Hepatocyte (in vitro differentiated cells): Measurements from ENCODE around the gene MCM5. TPM values are rescaled to one million over a fixed set of nuclear protein-coding genes. Genes with fewer than 3 reads are reported as not detected.

Experiments used
- DNase-seq: peaks from one replicate; pipeline ENCODE4 v3.0.0-alpha.2; 2016; ENCODE audit warnings: low spot score
- H2AFZ ChIP-seq: fragments of 200-600 bp; sonication (generic); 2 replicates; pipeline ENCODE4 v1.6.0; 2016; ENCODE audit warnings: antibody characterized with exemption, mild to moderate bottlenecking
- H3K27ac ChIP-seq: fragments of 200-600 bp; sonication (generic); 2 replicates; pipeline ENCODE4 v1.5.1; 2016; ENCODE audit warnings: mild to moderate bottlenecking
- H3K27me3 ChIP-seq: fragments of 200-600 bp; sonication (generic); 2 replicates; pipeline ENCODE4 v1.6.1; 2016
- H3K36me3 ChIP-seq: fragments of 200-600 bp; sonication (generic); replicated peaks from 2 replicates; pipeline ENCODE4 v1.5.1; 2016; ENCODE audit warnings: low read depth; ENCODE audit not compliant: insufficient read depth
- H3K4me1 ChIP-seq: fragments of 200-600 bp; sonication (generic); 2 replicates; pipeline ENCODE4 v1.5.1; 2016; ENCODE audit warnings: mild to moderate bottlenecking, moderate library complexity; ENCODE audit not compliant: insufficient read depth
- H3K4me2 ChIP-seq: fragments of 200-600 bp; sonication (generic); 2 replicates; pipeline ENCODE4 v1.6.0; 2016
- H3K4me3 ChIP-seq: fragments of 200-600 bp; sonication (generic); 2 replicates; pipeline ENCODE4 v1.5.1; 2016; ENCODE audit warnings: mild to moderate bottlenecking
- H3K79me2 ChIP-seq: fragments of 200-600 bp; sonication (generic); 2 replicates; pipeline ENCODE4 v1.6.0; 2017; ENCODE audit warnings: mild to moderate bottlenecking
- H3K9me2 ChIP-seq: fragments of 200-600 bp; sonication (generic); replicated peaks from 2 replicates; pipeline ENCODE4 v1.6.0; 2017; ENCODE audit warnings: mild to moderate bottlenecking; ENCODE audit not compliant: insufficient read depth
- H3K9me3 ChIP-seq: fragments of 200-600 bp; sonication (generic); 2 replicates; pipeline ENCODE4 v1.5.1; 2016; ENCODE audit warnings: low read depth, mild to moderate bottlenecking
- H4K20me1 ChIP-seq: fragments of 200-600 bp; sonication (generic); 2 replicates; pipeline ENCODE4 v1.6.0; 2016; ENCODE audit warnings: mild to moderate bottlenecking; ENCODE audit not compliant: insufficient read depth, poor library complexity, severe bottlenecking
- CTCF ChIP-seq: fragments of 200-600 bp; sonication (generic); IDR thresholded peaks from 2 replicates; pipeline ENCODE4 v1.5.1; 2016; ENCODE audit warnings: antibody characterized with exemption, mild to moderate bottlenecking; ENCODE audit not compliant: poor library complexity
- EZH2 ChIP-seq: fragments of 200-600 bp; sonication (generic); IDR thresholded peaks from 2 replicates; pipeline ENCODE4 v1.6.1; 2016; ENCODE audit warnings: antibody characterized with exemption, mild to moderate bottlenecking, borderline replicate concordance
- EZH2phosphoT487 ChIP-seq: fragments of 200-600 bp; sonication (generic); IDR thresholded peaks from one replicate; pipeline ENCODE4 v1.6.1; 2018; ENCODE audit warnings: antibody characterized with exemption, mild to moderate bottlenecking, low read depth, moderate library complexity; ENCODE audit not compliant: unreplicated experiment, severe bottlenecking
- WGBS: methylation state at CpG from one replicate; pipeline ENCODE4 v1.1.6; 2016; ENCODE audit warnings: low lambda C conversion rate; ENCODE audit errors: missing lambda C conversion rate; 5-methylcytosine and 5-hydroxymethylcytosine counted together
- polyA plus RNA-seq: library from polyadenylated mRNA; unstranded; fragments of >200 nt; fragmentation: Nextera tagmentation; extraction: Ambion mirVana; gene quantifications from 2 replicates; pipeline ENCODE4 v1.2.1, GENCODE V29; 2016
- total RNA-seq: library from RNA; depleted of rRNA; stranded (reverse); fragments of >200 nt; gene quantifications from 2 replicates; pipeline ENCODE4 v1.2.3, GENCODE V29; 2014

MCM5 gene
- total and polyA plus RNA-seq, 2 experiments from 2014 or later: 21.7 to 36.1 TPM

GRCh38 chr22:35392357-35392756 lies 7.6 kb upstream of the MCM5 start:
- no peak for DNase-seq
- no peaks in the 10 kb centered on the region for H3K9me3 ChIP-seq
- H3K36me3 ChIP-seq: no peaks in the 10 kb centered on the region
- 97% methylated on average over 2 of the region's 2 CpGs for WGBS
- no peaks in the 10 kb centered on the region for H4K20me1 ChIP-seq
- H3K79me2 ChIP-seq: no peaks in the 10 kb centered on the region
- no peak overlapping the region for H3K4me2 ChIP-seq
- H2AFZ ChIP-seq: no peak overlapping the region
- H3K27me3 ChIP-seq: no peaks in the 10 kb centered on the region
- no peaks in the 10 kb centered on the region for H3K4me1 ChIP-seq
- no peak overlapping the region for H3K4me3 ChIP-seq
- H3K27ac ChIP-seq: no peak overlapping the region
- no peaks in the 10 kb centered on the region for H3K9me2 ChIP-seq
- TF ChIP-seq EZH2phosphoT487: no peak
- no peak for TF ChIP-seq CTCF

GRCh38 chr22:35393116-35394010 lies 6.6 kb upstream of the MCM5 start:
- Histone ChIP-seq H4K20me1 (no peaks in the 10 kb centered on the region), H3K27ac (no peak overlapping the region), H3K4me3 (no peak overlapping the region), H3K9me3 (no peaks in the 10 kb centered on the region), H3K9me2 (no peaks in the 10 kb centered on the region), H3K36me3 (no peaks in the 10 kb centered on the region), H3K79me2 (no peaks in the 10 kb centered on the region), H3K4me1 (no peaks in the 10 kb centered on the region), H2AFZ (no peak overlapping the region), H3K4me2 (no peak overlapping the region), H3K27me3 (no peaks in the 10 kb centered on the region)
- DNase-seq: no peak
- 88% methylated on average over 16 of the region's 16 CpGs for WGBS
- TF ChIP-seq EZH2phosphoT487 (no peak), EZH2 (no peak), CTCF (no peak)

- Histone ChIP-seq H3K4me1 (no peaks in the 10 kb centered on the region), H4K20me1 (no peaks in the 10 kb centered on the region), H3K79me2 (no peaks in the 10 kb centered on the region), H3K27ac (no peak overlapping the region), H3K9me3 (no peaks in the 10 kb centered on the region), H3K9me2 (no peaks in the 10 kb centered on the region), H3K4me2 (no peak overlapping the region), H3K4me3 (no peak overlapping the region), H3K27me3 (no peaks in the 10 kb centered on the region), H3K36me3 (no peaks in the 10 kb centered on the region), H2AFZ (no peak overlapping the region)
- TF ChIP-seq CTCF (no peak), EZH2 (no peak), EZH2phosphoT487 (no peak)
- DNase-seq: no peak
- WGBS: 84% methylated on average over 4 of the region's 4 CpGs
Measured at GRCh38 chr22:35394011-35394312, 6.0 kb upstream of the MCM5 start.
